ENCODE data around the gene DAW1. TPM values are rescaled to one million over a fixed set of nuclear protein-coding genes. Genes with fewer than 3 reads are reported as not detected.

Gene DAW1
- total and polyA plus RNA-seq, 2 experiments from 2014 or later, result 0.81 to 2.1 TPM

- H3K4me3 ChIP-seq, result no peak overlapping the region
- in situ Hi-C loops (cut with MboI), result loop anchor here (25.0 kb wide), 1 partner anchor 786 kb away; no protein-coding TSS in a partner anchor
- H3K9ac ChIP-seq, result no peak overlapping the region
- TF ChIP-seq EZH2phosphoT487 (IDR thresholded peaks at IDR 0.05; ENCODE audit: insufficient read depth, low read depth) (no peak), EZH2 (IDR thresholded peaks at IDR 0.05; ENCODE audit: insufficient read depth, poor library complexity, severe bottlenecking) (no peak)
- H3K79me2 ChIP-seq (ENCODE audit: insufficient read depth), result no peaks in the 10 kb centered on the region
- H3F3A ChIP-seq (ENCODE audit: insufficient read depth), result peaks cover 22% of the 10 kb centered on the region
- no peaks in the 10 kb centered on the region for H3K9me2 ChIP-seq (ENCODE audit: insufficient read depth)
- WGBS, 2 experiments (ENCODE audit: low coverage in 1 of 2, low lambda C conversion rate in 2 of 2, missing lambda C conversion rate in 2 of 2), result 88 to 89% methylated on average over 6 of the region's 6 CpGs
- no peaks in the 10 kb centered on the region for H4K20me1 ChIP-seq (ENCODE audit: insufficient read depth)
- no peak overlapping the region for H3K27ac ChIP-seq
- no peaks in the 10 kb centered on the region for H3K9me3 ChIP-seq (ENCODE audit: low read depth)
- H2AFZ ChIP-seq, result no peak overlapping the region
- no peaks in the 10 kb centered on the region for H3K36me3 ChIP-seq (ENCODE audit: low read depth)
- H3K4me1 ChIP-seq (ENCODE audit: insufficient read depth), result peaks cover 32% of the 10 kb centered on the region
- DNase-seq, result peak; percentile 29
- H3K4me2 ChIP-seq (ENCODE audit: unreplicated experiment), result peak overlapping the region; percentile 50
- no peaks in the 10 kb centered on the region for H3K27me3 ChIP-seq (replicated peaks; ENCODE audit: insufficient read depth)
These were observed 4.9 kb downstream of the DAW1 start for GRCh38 chr2:227876300-227876801.

GRCh38 chr2:227877421-227878310 lies 6.2 kb downstream of the DAW1 start:
- Histone ChIP-seq H3F3A (ENCODE audit: insufficient read depth) (peaks cover 22% of the 10 kb centered on the region), H3K4me2 (ENCODE audit: unreplicated experiment) (peak overlapping the region; percentile 50), H4K20me1 (ENCODE audit: insufficient read depth) (no peaks in the 10 kb centered on the region), H3K4me3 (no peak overlapping the region), H3K79me2 (ENCODE audit: insufficient read depth) (no peaks in the 10 kb centered on the region), H3K9ac (peak overlapping the region; percentile 48; the same call in 1 of the 2 replicates), H3K4me1 (ENCODE audit: insufficient read depth) (peaks cover 32% of the 10 kb centered on the region), H3K36me3 (ENCODE audit: low read depth) (no peaks in the 10 kb centered on the region), H2AFZ (peak overlapping the region; percentile 48; the same call in 1 of the 2 replicates), H3K27me3 (replicated peaks; ENCODE audit: insufficient read depth) (no peaks in the 10 kb centered on the region), H3K9me3 (ENCODE audit: low read depth) (no peaks in the 10 kb centered on the region), H3K27ac (peak overlapping the region; percentile 71), H3K9me2 (ENCODE audit: insufficient read depth) (no peaks in the 10 kb centered on the region)
- TF ChIP-seq EZH2phosphoT487 (IDR thresholded peaks at IDR 0.05; ENCODE audit: insufficient read depth, low read depth), result no peak
- TF ChIP-seq EZH2 (IDR thresholded peaks at IDR 0.05; ENCODE audit: insufficient read depth, poor library complexity, severe bottlenecking), result no peak
- DNase-seq, result peak; percentile 59
- in situ Hi-C loops (cut with MboI), result loop anchor here (25.0 kb wide), 1 partner anchor 785 kb away; no protein-coding TSS in a partner anchor
- WGBS, 2 experiments (ENCODE audit: low coverage in 1 of 2, low lambda C conversion rate in 2 of 2, missing lambda C conversion rate in 2 of 2), result 15 to 17% methylated on average over 9 of the region's 9 CpGs

GRCh38 chr2:227880460-227880859 lies 9.0 kb downstream of the DAW1 start:
- H3K9me3 ChIP-seq (ENCODE audit: low read depth), result no peaks in the 10 kb centered on the region
- H3K4me2 ChIP-seq (ENCODE audit: unreplicated experiment), result peak overlapping the region; percentile 15
- 94 to 95% methylated on average over 3 of the region's 3 CpGs for WGBS, 2 experiments (ENCODE audit: low coverage in 1 of 2, low lambda C conversion rate in 2 of 2, missing lambda C conversion rate in 2 of 2)
- no peak for DNase-seq
- H3K4me3 ChIP-seq, result no peak overlapping the region
- no peaks in the 10 kb centered on the region for H4K20me1 ChIP-seq (ENCODE audit: insufficient read depth)
- peaks cover 32% of the 10 kb centered on the region for H3K4me1 ChIP-seq (ENCODE audit: insufficient read depth)
- H3K36me3 ChIP-seq (ENCODE audit: low read depth), result no peaks in the 10 kb centered on the region
- H3K27me3 ChIP-seq (replicated peaks; ENCODE audit: insufficient read depth), result no peaks in the 10 kb centered on the region
- H2AFZ ChIP-seq, result peak overlapping the region; percentile 2
- no peak overlapping the region for H3K27ac ChIP-seq
- no peak overlapping the region for H3K9ac ChIP-seq
- no peaks in the 10 kb centered on the region for H3K79me2 ChIP-seq (ENCODE audit: insufficient read depth)
- in situ Hi-C loops (cut with MboI), result loop anchor here (25.0 kb wide), 1 partner anchor 782 kb away; no protein-coding TSS in a partner anchor
- peaks cover 22% of the 10 kb centered on the region for H3F3A ChIP-seq (ENCODE audit: insufficient read depth)
- no peaks in the 10 kb centered on the region for H3K9me2 ChIP-seq (ENCODE audit: insufficient read depth)
- TF ChIP-seq EZH2phosphoT487 (IDR thresholded peaks at IDR 0.05; ENCODE audit: insufficient read depth, low read depth) (no peak), EZH2 (IDR thresholded peaks at IDR 0.05; ENCODE audit: insufficient read depth, poor library complexity, severe bottlenecking) (no peak)

GRCh38 chr2:227881866-227882517 lies 10.6 kb downstream of the DAW1 start:
- DNase-seq, result peak; percentile 35
- Histone ChIP-seq H3K79me2 (ENCODE audit: insufficient read depth) (no peaks in the 10 kb centered on the region), H3K9me2 (ENCODE audit: insufficient read depth) (no peaks in the 10 kb centered on the region), H3F3A (ENCODE audit: insufficient read depth) (peaks cover 14% of the 10 kb centered on the region), H3K36me3 (ENCODE audit: low read depth) (no peaks in the 10 kb centered on the region), H3K4me3 (no peak overlapping the region), H3K9ac (no peak overlapping the region), H3K27me3 (replicated peaks; ENCODE audit: insufficient read depth) (no peaks in the 10 kb centered on the region), H3K4me2 (ENCODE audit: unreplicated experiment) (no peak overlapping the region), H4K20me1 (ENCODE audit: insufficient read depth) (no peaks in the 10 kb centered on the region), H3K9me3 (ENCODE audit: low read depth) (no peaks in the 10 kb centered on the region), H3K4me1 (ENCODE audit: insufficient read depth) (peaks cover 25% of the 10 kb centered on the region), H3K27ac (no peak overlapping the region), H2AFZ (no peak overlapping the region)
- TF ChIP-seq EZH2phosphoT487 (IDR thresholded peaks at IDR 0.05; ENCODE audit: insufficient read depth, low read depth) (no peak), EZH2 (IDR thresholded peaks at IDR 0.05; ENCODE audit: insufficient read depth, poor library complexity, severe bottlenecking) (no peak)
- WGBS, 2 experiments (ENCODE audit: low coverage in 1 of 2, low lambda C conversion rate in 2 of 2, missing lambda C conversion rate in 2 of 2), result 75 to 82% methylated on average over 4 of the region's 4 CpGs
- in situ Hi-C loops (cut with MboI), result loop anchor here (25.0 kb wide), 1 partner anchor 780 kb away; no protein-coding TSS in a partner anchor

Data from GM23248 (cell line).